GM23338 (cell line): Measurements from ENCODE around the gene NDST4. TPM values are rescaled to one million over a fixed set of nuclear protein-coding genes. Genes with fewer than 3 reads are reported as not detected.
A peak's percentile ranks its signal among the peaks of the same experiment; 100 is the strongest.

Experiments
- ATAC-seq: fragments of 200-7000 bp; cut with Tn5 transposase; 3 replicates; pipeline ENCODE4 v1.9.1; 2020
- DNase-seq: peaks from one replicate; pipeline ENCODE4 v3.0.0-alpha.2; 2015; ENCODE audit warnings: low spot score
- H2AFZ ChIP-seq: fragments of 200-600 bp; sonication (generic); 2 replicates; pipeline ENCODE4 v1.8.0; 2016; ENCODE audit warnings: antibody characterized with exemption, mild to moderate bottlenecking, moderate library complexity
- H3F3A ChIP-seq: fragments of 200-600 bp; sonication (generic); replicated peaks from 2 replicates; pipeline ENCODE4 v1.8.0; 2017; ENCODE audit warnings: antibody characterized with exemption, mixed run types, low read depth
- H3K27ac ChIP-seq: fragments of 200-600 bp; sonication (generic); 2 replicates; pipeline ENCODE4 v1.6.1; 2016; ENCODE audit warnings: low read depth
- H3K27me3 ChIP-seq: fragments of 200-600 bp; sonication (generic); 2 replicates; pipeline ENCODE4 v1.8.0; 2016; ENCODE audit warnings: mild to moderate bottlenecking, mixed run types, moderate library complexity; ENCODE audit not compliant: insufficient read depth
- H3K36me3 ChIP-seq: fragments of 200-600 bp; sonication (generic); 2 replicates; pipeline ENCODE4 v1.8.0; 2016; ENCODE audit warnings: mild to moderate bottlenecking; ENCODE audit not compliant: insufficient read depth
- H3K4me1 ChIP-seq: fragments of 200-600 bp; sonication (generic); 2 replicates; pipeline ENCODE4 v1.8.0; 2016; ENCODE audit warnings: mild to moderate bottlenecking, moderate library complexity; ENCODE audit not compliant: insufficient read depth
- H3K4me2 ChIP-seq: fragments of 200-600 bp; sonication (generic); 2 replicates; pipeline ENCODE4 v1.7.1; 2017; ENCODE audit warnings: mixed run types
- H3K4me3 ChIP-seq: fragments of 200-600 bp; sonication (generic); 2 replicates; pipeline ENCODE4 v1.6.1; 2016; ENCODE audit warnings: mixed run types
- H3K79me2 ChIP-seq: fragments of 200-600 bp; sonication (generic); replicated peaks from 2 replicates; pipeline ENCODE4 v1.8.0; 2017; ENCODE audit warnings: mild to moderate bottlenecking; ENCODE audit not compliant: insufficient read depth
- H3K9me2 ChIP-seq: fragments of 200-600 bp; sonication (generic); 2 replicates; pipeline ENCODE4 v1.8.0; 2017; ENCODE audit not compliant: insufficient read depth
- H4K20me1 ChIP-seq: fragments of 200-600 bp; sonication (generic); replicated peaks from 2 replicates; pipeline ENCODE4 v1.8.0; 2017; ENCODE audit warnings: mild to moderate bottlenecking; ENCODE audit not compliant: insufficient read depth
- H3K27ac Mint-ChIP-seq: 2 replicates; pipeline ENCODE4 v1.8.0; 2020; ENCODE audit warnings: inconsistent platforms, mild to moderate bottlenecking, moderate library complexity, mixed read lengths
- H3K27me3 Mint-ChIP-seq: 3 replicates; pipeline ENCODE4 v1.8.0; 2022; ENCODE audit warnings: low read depth, mild to moderate bottlenecking, moderate library complexity, mixed read lengths, inconsistent platforms; ENCODE audit not compliant: insufficient read depth, poor library complexity
- H3K36me3 Mint-ChIP-seq: 3 replicates; pipeline ENCODE4 v1.8.0; 2021; ENCODE audit warnings: low read depth, mild to moderate bottlenecking, inconsistent platforms, moderate library complexity, mixed read lengths
- H3K4me1 Mint-ChIP-seq: 3 replicates; pipeline ENCODE4 v1.8.0; 2020; ENCODE audit warnings: mild to moderate bottlenecking, inconsistent platforms, mixed read lengths
- H3K4me3 Mint-ChIP-seq: 3 replicates; pipeline ENCODE4 v1.8.0; 2021; ENCODE audit warnings: moderate library complexity, mild to moderate bottlenecking, inconsistent platforms, mixed read lengths
- H3K9me3 Mint-ChIP-seq: 3 replicates; pipeline ENCODE4 v1.8.0; 2020; ENCODE audit warnings: moderate library complexity, mild to moderate bottlenecking, inconsistent platforms, mixed read lengths
- EZH2 ChIP-seq: fragments of 200-600 bp; sonication (generic); IDR thresholded peaks from one replicate; pipeline ENCODE4 v1.8.0; 2017; ENCODE audit warnings: antibody characterized with exemption, mild to moderate bottlenecking, low read depth; ENCODE audit not compliant: unreplicated experiment
- EZH2phosphoT487 ChIP-seq: fragments of 200-600 bp; sonication (generic); IDR thresholded peaks from one replicate; pipeline ENCODE4 v1.8.1; 2018; ENCODE audit warnings: antibody characterized with exemption; ENCODE audit not compliant: unreplicated experiment
- NANOG ChIP-seq: IDR thresholded peaks from 2 replicates; pipeline ENCODE4 v1.6.1; 2016; ENCODE audit warnings: antibody characterized with exemption, borderline replicate concordance
- STAT1 ChIP-seq: IDR thresholded peaks from one replicate; pipeline ENCODE4 v1.6.1; 2016; ENCODE audit warnings: antibody characterized with exemption; ENCODE audit not compliant: unreplicated experiment
- ZNF331 ChIP-seq: fragments of 250-450 bp; sonication (Bioruptor Pico); IDR thresholded peaks from 2 replicates; pipeline ENCODE4 v1.5.0; 2020; ENCODE audit warnings: low read depth, mild to moderate bottlenecking, moderate library complexity
- polyA plus RNA-seq: library from polyadenylated mRNA; unstranded; fragments of >200 nt; fragmentation: Nextera tagmentation; extraction: Ambion mirVana; gene quantifications from 2 replicates; pipeline ENCODE4 v1.2.1, GENCODE V29; 2016
- total RNA-seq: library from RNA; depleted of rRNA; stranded (reverse); fragments of >200 nt; shearing (Covaris generic); gene quantifications from 2 replicates; pipeline ENCODE4 v1.2.3, GENCODE V29; 2014
- TF ChIP-seq, protein P1 (sequence below): fragments of 250-450 bp; sonication (Bioruptor Pico); IDR thresholded peaks from 2 replicates; pipeline ENCODE4 v1.5.0; 2020; ENCODE audit warnings: mild to moderate bottlenecking, moderate library complexity
- TF ChIP-seq, protein P2 (sequence below): IDR thresholded peaks from 2 replicates; pipeline ENCODE4 v1.6.1; 2016; ENCODE audit warnings: antibody characterized with exemption

Gene NDST4
- total and polyA plus RNA-seq, 2 experiments from 2014 or later: not detected

DNA sequence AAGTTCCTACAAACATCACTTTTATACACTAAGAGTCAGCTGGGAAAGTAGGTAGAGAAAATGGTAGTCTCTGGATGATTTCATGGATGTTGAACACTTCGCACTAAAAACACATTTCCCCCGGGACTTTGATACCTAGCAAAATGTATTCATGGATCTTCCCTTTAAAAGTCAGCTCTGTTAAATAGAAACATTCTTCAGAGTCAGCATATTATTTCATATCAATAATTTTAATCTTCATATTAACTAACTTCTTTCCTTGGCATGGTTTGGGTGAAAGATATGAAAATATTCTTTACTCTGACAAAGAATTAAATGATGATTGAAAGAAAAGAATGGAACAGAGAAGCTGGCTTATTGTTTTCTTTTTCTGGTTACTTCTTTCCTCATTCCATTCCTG lies 185.5 kb downstream of the NDST4 start (continued):
- TF ChIP-seq, protein P1, sequence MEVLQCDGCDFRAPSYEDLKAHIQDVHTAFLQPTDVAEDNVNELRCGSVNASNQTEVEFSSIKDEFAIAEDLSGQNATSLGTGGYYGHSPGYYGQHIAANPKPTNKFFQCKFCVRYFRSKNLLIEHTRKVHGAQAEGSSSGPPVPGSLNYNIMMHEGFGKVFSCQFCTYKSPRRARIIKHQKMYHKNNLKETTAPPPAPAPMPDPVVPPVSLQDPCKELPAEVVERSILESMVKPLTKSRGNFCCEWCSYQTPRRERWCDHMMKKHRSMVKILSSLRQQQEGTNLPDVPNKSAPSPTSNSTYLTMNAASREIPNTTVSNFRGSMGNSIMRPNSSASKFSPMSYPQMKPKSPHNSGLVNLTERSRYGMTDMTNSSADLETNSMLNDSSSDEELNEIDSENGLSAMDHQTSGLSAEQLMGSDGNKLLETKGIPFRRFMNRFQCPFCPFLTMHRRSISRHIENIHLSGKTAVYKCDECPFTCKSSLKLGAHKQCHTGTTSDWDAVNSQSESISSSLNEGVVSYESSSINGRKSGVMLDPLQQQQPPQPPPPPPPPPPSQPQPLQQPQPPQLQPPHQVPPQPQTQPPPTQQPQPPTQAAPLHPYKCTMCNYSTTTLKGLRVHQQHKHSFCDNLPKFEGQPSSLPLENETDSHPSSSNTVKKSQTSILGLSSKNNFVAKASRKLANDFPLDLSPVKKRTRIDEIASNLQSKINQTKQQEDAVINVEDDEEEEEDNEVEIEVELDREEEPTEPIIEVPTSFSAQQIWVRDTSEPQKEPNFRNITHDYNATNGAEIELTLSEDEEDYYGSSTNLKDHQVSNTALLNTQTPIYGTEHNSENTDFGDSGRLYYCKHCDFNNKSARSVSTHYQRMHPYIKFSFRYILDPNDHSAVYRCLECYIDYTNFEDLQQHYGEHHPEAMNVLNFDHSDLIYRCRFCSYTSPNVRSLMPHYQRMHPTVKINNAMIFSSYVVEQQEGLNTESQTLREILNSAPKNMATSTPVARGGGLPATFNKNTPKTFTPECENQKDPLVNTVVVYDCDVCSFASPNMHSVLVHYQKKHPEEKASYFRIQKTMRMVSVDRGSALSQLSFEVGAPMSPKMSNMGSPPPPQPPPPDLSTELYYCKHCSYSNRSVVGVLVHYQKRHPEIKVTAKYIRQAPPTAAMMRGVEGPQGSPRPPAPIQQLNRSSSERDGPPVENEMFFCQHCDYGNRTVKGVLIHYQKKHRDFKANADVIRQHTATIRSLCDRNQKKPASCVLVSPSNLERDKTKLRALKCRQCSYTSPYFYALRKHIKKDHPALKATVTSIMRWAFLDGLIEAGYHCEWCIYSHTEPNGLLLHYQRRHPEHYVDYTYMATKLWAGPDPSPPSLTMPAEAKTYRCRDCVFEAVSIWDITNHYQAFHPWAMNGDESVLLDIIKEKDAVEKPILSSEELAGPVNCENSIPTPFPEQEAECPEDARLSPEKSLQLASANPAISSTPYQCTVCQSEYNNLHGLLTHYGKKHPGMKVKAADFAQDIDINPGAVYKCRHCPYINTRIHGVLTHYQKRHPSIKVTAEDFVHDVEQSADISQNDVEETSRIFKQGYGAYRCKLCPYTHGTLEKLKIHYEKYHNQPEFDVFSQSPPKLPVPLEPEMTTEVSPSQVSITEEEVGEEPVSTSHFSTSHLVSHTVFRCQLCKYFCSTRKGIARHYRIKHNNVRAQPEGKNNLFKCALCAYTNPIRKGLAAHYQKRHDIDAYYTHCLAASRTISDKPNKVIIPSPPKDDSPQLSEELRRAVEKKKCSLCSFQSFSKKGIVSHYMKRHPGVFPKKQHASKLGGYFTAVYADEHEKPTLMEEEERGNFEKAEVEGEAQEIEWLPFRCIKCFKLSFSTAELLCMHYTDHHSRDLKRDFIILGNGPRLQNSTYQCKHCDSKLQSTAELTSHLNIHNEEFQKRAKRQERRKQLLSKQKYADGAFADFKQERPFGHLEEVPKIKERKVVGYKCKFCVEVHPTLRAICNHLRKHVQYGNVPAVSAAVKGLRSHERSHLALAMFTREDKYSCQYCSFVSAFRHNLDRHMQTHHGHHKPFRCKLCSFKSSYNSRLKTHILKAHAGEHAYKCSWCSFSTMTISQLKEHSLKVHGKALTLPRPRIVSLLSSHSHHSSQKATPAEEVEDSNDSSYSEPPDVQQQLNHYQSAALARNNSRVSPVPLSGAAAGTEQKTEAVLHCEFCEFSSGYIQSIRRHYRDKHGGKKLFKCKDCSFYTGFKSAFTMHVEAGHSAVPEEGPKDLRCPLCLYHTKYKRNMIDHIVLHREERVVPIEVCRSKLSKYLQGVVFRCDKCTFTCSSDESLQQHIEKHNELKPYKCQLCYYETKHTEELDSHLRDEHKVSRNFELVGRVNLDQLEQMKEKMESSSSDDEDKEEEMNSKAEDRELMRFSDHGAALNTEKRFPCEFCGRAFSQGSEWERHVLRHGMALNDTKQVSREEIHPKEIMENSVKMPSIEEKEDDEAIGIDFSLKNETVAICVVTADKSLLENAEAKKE: no peak
- no peak for TF ChIP-seq STAT1
- TF ChIP-seq, protein P2, sequence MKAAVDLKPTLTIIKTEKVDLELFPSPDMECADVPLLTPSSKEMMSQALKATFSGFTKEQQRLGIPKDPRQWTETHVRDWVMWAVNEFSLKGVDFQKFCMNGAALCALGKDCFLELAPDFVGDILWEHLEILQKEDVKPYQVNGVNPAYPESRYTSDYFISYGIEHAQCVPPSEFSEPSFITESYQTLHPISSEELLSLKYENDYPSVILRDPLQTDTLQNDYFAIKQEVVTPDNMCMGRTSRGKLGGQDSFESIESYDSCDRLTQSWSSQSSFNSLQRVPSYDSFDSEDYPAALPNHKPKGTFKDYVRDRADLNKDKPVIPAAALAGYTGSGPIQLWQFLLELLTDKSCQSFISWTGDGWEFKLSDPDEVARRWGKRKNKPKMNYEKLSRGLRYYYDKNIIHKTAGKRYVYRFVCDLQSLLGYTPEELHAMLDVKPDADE: no peak

DNA sequence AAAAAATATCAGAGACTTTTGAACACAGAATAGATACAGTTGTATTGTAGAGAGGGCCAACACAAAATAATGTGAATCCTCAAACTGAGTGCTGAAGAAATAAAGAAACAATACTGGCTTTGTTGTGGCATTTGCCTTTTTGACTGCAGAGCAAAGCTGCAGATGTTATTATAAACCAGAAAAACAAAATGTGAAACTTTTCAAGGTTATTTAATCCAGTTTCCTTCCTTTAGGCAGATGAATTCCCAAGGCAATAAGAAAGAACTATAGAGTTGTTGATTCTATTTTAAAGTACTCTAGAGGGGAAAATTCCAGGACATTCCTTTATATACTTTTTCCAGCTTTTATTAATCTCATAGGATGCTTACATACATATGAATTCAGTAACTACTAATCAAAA lies 186.8 kb downstream of the NDST4 start:
- no peak overlapping the region for H3K4me2 ChIP-seq
- Mint-ChIP-seq H3K27me3 (peaks cover 2% of the 10 kb centered on the region), H3K4me1 (peaks cover 40% of the 10 kb centered on the region), H3K36me3 (no peaks in the 10 kb centered on the region), H3K9me3 (no peaks in the 10 kb centered on the region), H3K4me3 (no peak overlapping the region), H3K27ac (0 out of 2 replicates have a peak overlapping the region, but pooled peaks have one; percentile 37)
- no peak overlapping the region for H2AFZ ChIP-seq
- ATAC-seq (no peak), DNase-seq (no peak)
- H3K27ac ChIP-seq: no peak overlapping the region
- no peaks in the 10 kb centered on the region for H4K20me1 ChIP-seq
- H3K4me1 ChIP-seq: peaks cover 29% of the 10 kb centered on the region
- no peaks in the 10 kb centered on the region for H3K36me3 ChIP-seq
- H3K9me2 ChIP-seq: no peaks in the 10 kb centered on the region
- H3K4me3 ChIP-seq: no peak overlapping the region
- no peaks in the 10 kb centered on the region for H3F3A ChIP-seq
- H3K27me3 ChIP-seq: no peaks in the 10 kb centered on the region
- no peaks in the 10 kb centered on the region for H3K79me2 ChIP-seq
- TF ChIP-seq EZH2phosphoT487 (no peak), STAT1 (no peak), NANOG (no peak), EZH2 (no peak), ZNF331 (no peak)
- TF ChIP-seq, protein P1: no peak
- TF ChIP-seq, protein P2: no peak
